ENCODE data around the gene KSR1. TPM values are rescaled to one million over a fixed set of nuclear protein-coding genes. Genes with fewer than 3 reads are reported as not detected.

The KSR1 gene
- total and polyA plus RNA-seq, 9 of the 15 experiments (the other 6 are each of a cell fraction or from before 2014, with no cell fraction given) = 1.4 to 51.7 (median 18.4) TPM

GRCh38 chr17:27463235-27463677 lies 7.0 kb downstream of the KSR1 start (continued):
- TF ChIP-seq, protein P1, sequence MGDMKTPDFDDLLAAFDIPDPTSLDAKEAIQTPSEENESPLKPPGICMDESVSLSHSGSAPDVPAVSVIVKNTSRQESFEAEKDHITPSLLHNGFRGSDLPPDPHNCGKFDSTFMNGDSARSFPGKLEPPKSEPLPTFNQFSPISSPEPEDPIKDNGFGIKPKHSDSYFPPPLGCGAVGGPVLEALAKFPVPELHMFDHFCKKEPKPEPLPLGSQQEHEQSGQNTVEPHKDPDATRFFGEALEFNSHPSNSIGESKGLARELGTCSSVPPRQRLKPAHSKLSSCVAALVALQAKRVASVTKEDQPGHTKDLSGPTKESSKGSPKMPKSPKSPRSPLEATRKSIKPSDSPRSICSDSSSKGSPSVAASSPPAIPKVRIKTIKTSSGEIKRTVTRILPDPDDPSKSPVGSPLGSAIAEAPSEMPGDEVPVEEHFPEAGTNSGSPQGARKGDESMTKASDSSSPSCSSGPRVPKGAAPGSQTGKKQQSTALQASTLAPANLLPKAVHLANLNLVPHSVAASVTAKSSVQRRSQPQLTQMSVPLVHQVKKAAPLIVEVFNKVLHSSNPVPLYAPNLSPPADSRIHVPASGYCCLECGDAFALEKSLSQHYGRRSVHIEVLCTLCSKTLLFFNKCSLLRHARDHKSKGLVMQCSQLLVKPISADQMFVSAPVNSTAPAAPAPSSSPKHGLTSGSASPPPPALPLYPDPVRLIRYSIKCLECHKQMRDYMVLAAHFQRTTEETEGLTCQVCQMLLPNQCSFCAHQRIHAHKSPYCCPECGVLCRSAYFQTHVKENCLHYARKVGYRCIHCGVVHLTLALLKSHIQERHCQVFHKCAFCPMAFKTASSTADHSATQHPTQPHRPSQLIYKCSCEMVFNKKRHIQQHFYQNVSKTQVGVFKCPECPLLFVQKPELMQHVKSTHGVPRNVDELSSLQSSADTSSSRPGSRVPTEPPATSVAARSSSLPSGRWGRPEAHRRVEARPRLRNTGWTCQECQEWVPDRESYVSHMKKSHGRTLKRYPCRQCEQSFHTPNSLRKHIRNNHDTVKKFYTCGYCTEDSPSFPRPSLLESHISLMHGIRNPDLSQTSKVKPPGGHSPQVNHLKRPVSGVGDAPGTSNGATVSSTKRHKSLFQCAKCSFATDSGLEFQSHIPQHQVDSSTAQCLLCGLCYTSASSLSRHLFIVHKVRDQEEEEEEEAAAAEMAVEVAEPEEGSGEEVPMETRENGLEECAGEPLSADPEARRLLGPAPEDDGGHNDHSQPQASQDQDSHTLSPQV (IDR thresholded peaks at IDR 0.05) = 0 out of 2 replicates have a peak, but pooled peaks have one; percentile 10
- TF ChIP-seq FOS (IDR thresholded peaks at IDR 0.05; ENCODE audit: extremely low read depth, insufficient read length) = no peak
- TF ChIP-seq TAL1 (IDR thresholded peaks at IDR 0.05) = 0 out of 2 replicates have a peak, but pooled peaks have one; percentile 6
- TF ChIP-seq ZNF217 (CRISPR knock-in tag; IDR thresholded peaks at IDR 0.05) = no peak
- TF ChIP-seq NFATC3 (IDR thresholded peaks at IDR 0.05) = no peak
- TF ChIP-seq EP400 (IDR thresholded peaks at IDR 0.05) = peak; percentile 57; the same call in 1 of the 2 replicates
- TF ChIP-seq, protein P2, sequence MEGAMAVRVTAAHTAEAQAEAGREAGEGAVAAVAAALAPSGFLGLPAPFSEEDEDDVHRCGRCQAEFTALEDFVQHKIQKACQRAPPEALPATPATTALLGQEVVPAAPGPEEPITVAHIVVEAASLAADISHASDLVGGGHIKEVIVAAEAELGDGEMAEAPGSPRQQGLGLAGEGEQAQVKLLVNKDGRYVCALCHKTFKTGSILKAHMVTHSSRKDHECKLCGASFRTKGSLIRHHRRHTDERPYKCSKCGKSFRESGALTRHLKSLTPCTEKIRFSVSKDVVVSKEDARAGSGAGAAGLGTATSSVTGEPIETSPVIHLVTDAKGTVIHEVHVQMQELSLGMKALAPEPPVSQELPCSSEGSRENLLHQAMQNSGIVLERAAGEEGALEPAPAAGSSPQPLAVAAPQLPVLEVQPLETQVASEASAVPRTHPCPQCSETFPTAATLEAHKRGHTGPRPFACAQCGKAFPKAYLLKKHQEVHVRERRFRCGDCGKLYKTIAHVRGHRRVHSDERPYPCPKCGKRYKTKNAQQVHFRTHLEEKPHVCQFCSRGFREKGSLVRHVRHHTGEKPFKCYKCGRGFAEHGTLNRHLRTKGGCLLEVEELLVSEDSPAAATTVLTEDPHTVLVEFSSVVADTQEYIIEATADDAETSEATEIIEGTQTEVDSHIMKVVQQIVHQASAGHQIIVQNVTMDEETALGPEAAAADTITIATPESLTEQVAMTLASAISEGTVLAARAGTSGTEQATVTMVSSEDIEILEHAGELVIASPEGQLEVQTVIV (CRISPR knock-in tag; IDR thresholded peaks at IDR 0.05; ENCODE audit: borderline replicate concordance) = no peak
- TF ChIP-seq NR2C1 (IDR thresholded peaks at IDR 0.05) = no peak
- 0 out of 2 replicates have a peak, but pooled peaks have one; percentile 15 for TF ChIP-seq NR2C1 (tag; IDR thresholded peaks at IDR 0.05)
- no peak for TF ChIP-seq ZNF586 (CRISPR knock-in tag; conservative IDR thresholded peaks at IDR 0.05)
- TF ChIP-seq ARID1B (IDR thresholded peaks at IDR 0.05) = peak; percentile 43; the same call in 1 of the 2 replicates
- TF ChIP-seq ARNT (IDR thresholded peaks at IDR 0.05) = peak in 1 of 2 experiments; percentile 19; a peak in 1 of 4 replicates
- no peak for TF ChIP-seq OTX1 (CRISPR knock-in tag; IDR thresholded peaks at IDR 0.05)
- no peak for TF ChIP-seq ZFP36 (IDR thresholded peaks at IDR 0.05; ENCODE audit: low read depth, low read length, partially characterized antibody)
